Tibial artery (tissue), 4 donors: ENCODE measurements around the gene NCBP2.

Experiments used
- DNase-seq, 2 donors: peaks; one replicate each; pipeline ENCODE4 v3.0.0-alpha.2; 2019
- H3K27ac ChIP-seq, 2 donors: fragments of 200-600 bp; sonication (generic) in 1 of 2; 1 replicate in 1 of 2; 2 replicates in 1 of 2; pipeline ENCODE4 v1.5.1; 2018 to 2019; ENCODE audit warnings: mild to moderate bottlenecking in 1 of 2
- H3K27me3 ChIP-seq, 2 donors: fragments of 200-600 bp; sonication (generic) in 1 of 2; one replicate each; pipeline versions ENCODE4 v1.5.1 to v1.6.0; 2016 to 2019
- H3K36me3 ChIP-seq, 3 donors: fragments of 200-600 bp; sonication (generic) in 2 of 3; one replicate each; pipeline ENCODE4 v1.5.1; 2016 to 2019; ENCODE audit warnings: mild to moderate bottlenecking in 2 of 3
- H3K4me1 ChIP-seq, 4 donors: fragments of 200-600 bp; sonication (generic) in 2 of 4; 1 replicate in 3 of 4; 2 replicates in 1 of 4; pipeline ENCODE4 v1.5.1; 2016 to 2019
- H3K4me3 ChIP-seq, 2 donors: fragments of 200-600 bp; sonication (generic) in 1 of 2; 1 replicate in 1 of 2; 2 replicates in 1 of 2; pipeline ENCODE4 v1.5.1; 2018 to 2019; ENCODE audit warnings: mild to moderate bottlenecking in 2 of 2
- H3K9me3 ChIP-seq, 3 donors: fragments of 200-600 bp; sonication (generic) in 1 of 3; one replicate each; pipeline ENCODE4 v1.5.1; 2016 to 2019
- intact Hi-C: fragments of 100-400 bp; cut with DNase I; formaldehyde crosslinking; loops from one replicate; pipeline ENCODE4 v1.15.0; 2023; ENCODE audit warnings: low total_unique reads
- TF ChIP-seq, protein P1 (sequence below), 2 experiments: fragments of 200-600 bp in 1 of 2; fragments of 450-650 bp in 1 of 2; IDR thresholded peaks; one replicate each; pipeline ENCODE4 v1.5.1; 2017 to 2019; ENCODE audit warnings: antibody characterized with exemption in 2 of 2, mild to moderate bottlenecking in 1 of 2, moderate library complexity in 1 of 2

The NCBP2 gene

DNA sequence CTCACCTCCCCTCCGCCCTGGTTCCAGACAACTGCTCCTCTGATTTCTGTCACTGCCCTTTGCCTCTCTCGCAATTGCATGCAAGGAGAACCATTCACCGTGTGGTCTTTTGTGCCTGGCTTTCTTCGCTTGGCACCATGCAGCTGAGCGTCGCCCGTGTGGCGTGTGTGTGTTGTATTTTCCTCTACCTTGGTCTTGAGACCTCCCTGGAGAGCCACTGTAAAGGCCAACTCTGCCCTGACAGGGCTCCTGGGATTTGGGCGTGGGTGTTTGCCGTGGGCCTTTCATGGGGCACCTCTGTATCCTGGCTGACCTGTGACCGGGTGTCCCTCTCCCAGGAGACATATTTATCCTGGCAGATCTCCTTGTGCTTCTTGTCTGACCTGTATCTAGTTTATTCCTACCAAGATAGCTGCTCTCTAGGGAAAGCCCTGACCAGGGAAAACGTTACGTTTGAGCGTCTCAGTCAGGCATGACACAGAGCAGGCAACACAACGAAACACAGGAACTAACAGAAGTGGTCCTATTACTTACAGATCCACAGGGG is 28.3 kb upstream of the NCBP2 start:
- Histone ChIP-seq H3K9me3 (no peaks in the 10 kb centered on the region), H3K4me3 (no peak overlapping the region)
- intact Hi-C loops: no loop called here

DNA sequence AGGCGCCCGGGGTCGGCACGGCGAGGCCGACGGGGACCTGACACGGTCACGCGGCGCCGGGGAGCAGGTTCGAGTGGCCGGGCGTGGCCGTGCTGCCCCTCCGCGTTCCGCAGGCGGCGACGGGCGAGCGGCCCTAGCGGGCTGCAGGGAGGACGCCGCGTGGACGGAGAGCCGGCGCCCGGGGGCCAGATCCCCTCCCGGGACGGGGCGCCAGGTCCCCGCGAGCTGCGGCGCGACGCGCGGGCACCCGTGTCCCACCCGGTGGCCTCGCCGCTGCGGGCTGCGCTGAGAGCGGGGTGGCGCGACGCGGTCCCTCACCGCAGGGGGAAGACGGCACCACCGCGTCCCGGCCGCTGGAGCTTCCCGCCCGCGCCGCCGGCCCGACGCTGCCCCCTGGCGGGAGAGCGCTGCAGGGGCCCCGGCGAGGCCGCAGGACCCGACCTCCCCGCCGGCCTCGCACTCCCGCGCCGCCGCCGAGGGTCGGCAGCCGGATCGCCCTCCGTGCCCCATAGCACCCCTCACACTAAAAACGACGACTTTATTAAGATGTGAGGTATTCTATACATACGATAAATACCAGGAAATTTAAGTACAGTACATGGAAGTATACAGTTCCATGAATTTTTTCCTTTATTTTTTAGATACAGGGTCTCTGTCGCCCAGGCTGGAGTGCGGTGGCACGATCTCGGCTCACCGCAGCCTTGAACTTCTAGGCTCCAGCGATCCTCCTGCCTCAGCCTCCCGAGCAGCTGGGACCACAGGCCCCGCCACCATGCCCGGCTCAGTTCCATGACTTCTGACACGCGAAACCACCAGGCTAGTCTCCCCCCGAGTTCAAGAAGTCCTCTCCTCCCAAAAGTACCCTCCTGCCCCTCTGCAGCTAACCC is 27.6 kb upstream of the NCBP2 start:
- Histone ChIP-seq H3K9me3 (no peaks in the 10 kb centered on the region), H3K27ac (peak overlapping the region; percentile 64 to 72), H3K36me3 (peaks cover 0 to 6% (median 0%) of the 10 kb centered on the region in 3 donors), H3K27me3 (no peaks in the 10 kb centered on the region), H3K4me1 (peaks cover 0 to 26% (median 8%) of the 10 kb centered on the region in 4 donors), H3K4me3 (peak overlapping the region; percentile 62 to 82)
- TF ChIP-seq, protein P1, sequence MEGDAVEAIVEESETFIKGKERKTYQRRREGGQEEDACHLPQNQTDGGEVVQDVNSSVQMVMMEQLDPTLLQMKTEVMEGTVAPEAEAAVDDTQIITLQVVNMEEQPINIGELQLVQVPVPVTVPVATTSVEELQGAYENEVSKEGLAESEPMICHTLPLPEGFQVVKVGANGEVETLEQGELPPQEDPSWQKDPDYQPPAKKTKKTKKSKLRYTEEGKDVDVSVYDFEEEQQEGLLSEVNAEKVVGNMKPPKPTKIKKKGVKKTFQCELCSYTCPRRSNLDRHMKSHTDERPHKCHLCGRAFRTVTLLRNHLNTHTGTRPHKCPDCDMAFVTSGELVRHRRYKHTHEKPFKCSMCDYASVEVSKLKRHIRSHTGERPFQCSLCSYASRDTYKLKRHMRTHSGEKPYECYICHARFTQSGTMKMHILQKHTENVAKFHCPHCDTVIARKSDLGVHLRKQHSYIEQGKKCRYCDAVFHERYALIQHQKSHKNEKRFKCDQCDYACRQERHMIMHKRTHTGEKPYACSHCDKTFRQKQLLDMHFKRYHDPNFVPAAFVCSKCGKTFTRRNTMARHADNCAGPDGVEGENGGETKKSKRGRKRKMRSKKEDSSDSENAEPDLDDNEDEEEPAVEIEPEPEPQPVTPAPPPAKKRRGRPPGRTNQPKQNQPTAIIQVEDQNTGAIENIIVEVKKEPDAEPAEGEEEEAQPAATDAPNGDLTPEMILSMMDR (IDR thresholded peaks at IDR 0.05): peak; percentile 74 to 96
- DNase-seq: no peak
- intact Hi-C loops: loop anchor here (2.0 to 10.0 kb wide), 3 partner anchors 27 to 225 kb away; partner anchors contain the start of gene NCBP2

More for the DNA sequence above, 28.3 kb upstream of the NCBP2 start:
- Histone ChIP-seq H3K27ac (no peak overlapping the region), H3K27me3 (no peaks in the 10 kb centered on the region), H3K36me3 (peaks cover 0 to 4% (median 0%) of the 10 kb centered on the region in 3 donors), H3K4me1 (peaks cover 0 to 26% (median 8%) of the 10 kb centered on the region in 4 donors)
- no peak for DNase-seq
- TF ChIP-seq, protein P1 (IDR thresholded peaks at IDR 0.05): no peak

DNA sequence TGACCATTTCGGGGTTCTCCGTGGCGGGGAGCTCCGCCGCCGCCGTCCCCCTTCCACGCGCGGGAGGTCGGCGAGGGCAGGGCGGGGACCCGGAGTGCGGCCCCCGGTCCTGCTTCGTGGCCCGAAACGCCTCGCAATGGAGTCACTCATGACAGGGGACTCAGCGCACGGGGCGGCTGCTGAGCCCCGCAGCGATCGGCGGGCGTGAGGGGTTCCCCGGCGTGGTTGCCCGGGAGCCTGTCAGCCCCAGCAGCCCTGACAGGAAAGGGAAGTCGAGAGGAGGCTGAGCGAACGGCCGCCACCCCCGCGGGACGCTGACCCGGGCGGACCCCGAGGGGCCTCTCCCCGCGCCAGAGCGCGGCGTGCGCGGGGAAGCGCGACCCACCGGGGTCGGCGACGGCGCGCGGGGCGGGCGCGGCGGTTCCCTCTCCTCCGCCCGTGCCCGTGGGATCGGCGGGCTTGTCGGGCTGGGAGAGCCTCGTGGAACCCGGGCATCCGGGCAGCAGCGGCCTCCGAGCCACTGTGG is 26.9 kb upstream of the NCBP2 start:
- no peak for DNase-seq
- intact Hi-C loops: loop anchor here (2.0 to 10.0 kb wide), 3 partner anchors 26 to 224 kb away; partner anchors contain the start of gene NCBP2
- H3K9me3 ChIP-seq: no peaks in the 10 kb centered on the region
- no peaks in the 10 kb centered on the region for H3K27me3 ChIP-seq
- H3K4me3 ChIP-seq: peak overlapping the region; percentile 62 to 82
- TF ChIP-seq, protein P1 (IDR thresholded peaks at IDR 0.05): no peak
- peak overlapping the region; percentile 64 to 72 for H3K27ac ChIP-seq
- peaks cover 0 to 6% (median 0%) of the 10 kb centered on the region in 3 donors for H3K36me3 ChIP-seq
- H3K4me1 ChIP-seq: peaks cover 0 to 26% (median 8%) of the 10 kb centered on the region in 4 donors

DNA sequence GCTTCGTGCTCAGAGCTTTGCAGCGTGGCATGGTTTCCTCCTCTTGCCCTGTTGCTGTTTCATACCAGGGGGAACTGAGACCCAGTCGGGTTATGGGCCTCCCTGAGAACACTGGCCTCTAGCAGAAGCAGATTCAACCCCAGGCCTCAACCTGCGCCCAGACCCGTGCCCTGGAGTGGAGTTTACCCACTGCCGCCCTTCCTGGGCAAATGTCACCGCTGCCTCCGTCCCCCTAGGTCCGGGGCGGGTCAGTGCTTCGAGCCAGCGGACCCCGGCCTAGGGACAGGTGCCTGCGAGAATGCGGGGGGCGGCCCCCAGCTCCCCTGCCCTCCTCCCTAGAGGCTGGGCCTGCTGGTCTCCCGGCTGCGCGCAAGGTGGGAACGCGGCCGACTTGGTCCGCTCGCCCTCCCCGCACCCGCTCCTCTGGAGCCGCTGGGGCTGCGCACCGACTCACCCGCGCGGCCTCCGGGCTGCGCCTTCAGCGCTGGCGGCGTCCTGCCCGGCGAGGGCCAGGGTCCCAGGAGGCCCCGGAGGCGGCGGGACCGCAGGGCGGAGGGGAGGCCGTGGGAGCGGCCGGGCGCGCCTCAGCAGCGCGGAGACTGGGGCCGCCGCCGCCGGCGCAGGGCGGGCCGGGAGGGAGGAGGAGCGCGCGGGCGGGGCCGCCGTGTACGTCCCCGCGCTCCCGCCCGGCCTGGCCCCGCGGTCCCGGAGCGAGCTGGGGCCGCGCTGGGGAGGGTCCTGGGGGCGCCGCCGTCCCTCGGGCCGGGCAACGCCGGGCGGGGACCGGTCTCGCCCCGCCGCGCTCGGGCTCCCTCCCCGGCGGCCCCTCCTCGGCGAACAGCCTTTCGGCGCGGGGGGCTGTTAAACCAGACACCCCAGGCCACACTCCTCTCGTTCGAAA is 26.2 kb upstream of the NCBP2 start, which contains the start of gene PIGZ:
TSS of gene PIGZ (minus strand) at position 601 of the 901 bp plus-strand sequence. CDS start 16,802 bp downstream, outside the sequence.
- intact Hi-C loops: loop anchor here (2.0 to 10.0 kb wide), 3 partner anchors 26 to 224 kb away; partner anchors contain the start of gene NCBP2
- TF ChIP-seq, protein P1 (IDR thresholded peaks at IDR 0.05): no peak
- Histone ChIP-seq H3K9me3 (no peaks in the 10 kb centered on the region), H3K27ac (peak within 1 kb of the TSS; percentile 64 to 72), H3K27me3 (no peaks in the 10 kb centered on the region), H3K4me1 (peaks cover 0 to 26% (median 8%) of the 10 kb centered on the region in 4 donors), H3K36me3 (peaks cover 0 to 6% (median 0%) of the 10 kb centered on the region in 3 donors), H3K4me3 (peak within 1 kb of the TSS; percentile 62 to 82)
- no peak for DNase-seq
